WERI-Rb-1 (cell line): ENCODE results near the gene UST.

Experiments
- DNase-seq: peaks from one replicate; pipeline ENCODE4 v3.0.0-alpha.2; 2020
- H3K27ac ChIP-seq: fragments of 250-450 bp; sonication (Bioruptor Pico); 2 replicates; pipeline ENCODE4 v1.5.1; 2020; ENCODE audit warnings: mild to moderate bottlenecking, moderate library complexity
- H3K27me3 ChIP-seq: fragments of 250-450 bp; sonication (Bioruptor Pico); 2 replicates; pipeline ENCODE4 v1.5.1; 2021; ENCODE audit warnings: mild to moderate bottlenecking, low read depth, moderate library complexity; ENCODE audit not compliant: insufficient read depth, severe bottlenecking
- H3K36me3 ChIP-seq: fragments of 250-450 bp; sonication (Bioruptor Pico); 2 replicates; pipeline ENCODE4 v1.5.1; 2020; ENCODE audit warnings: mild to moderate bottlenecking, moderate library complexity
- H3K4me3 ChIP-seq: 2 replicates; pipeline ENCODE4 v1.5.1; 2011; ENCODE audit warnings: low read depth, mild to moderate bottlenecking, control low read depth, low read length
- H3K9me3 ChIP-seq: fragments of 250-450 bp; sonication (Bioruptor Pico); 2 replicates; pipeline ENCODE4 v1.5.1; 2021; ENCODE audit warnings: mild to moderate bottlenecking, moderate library complexity; ENCODE audit not compliant: severe bottlenecking
- CTCF ChIP-seq: IDR thresholded peaks from 2 replicates; pipeline ENCODE4 v1.5.1; 2011; ENCODE audit warnings: low read depth, mild to moderate bottlenecking, control low read depth, inconsistent platforms, low read length

UST gene

GRCh38 chr6:148883270-148883669 lies 136.4 kb downstream of the UST start:
- DNase-seq: no peak
- no peaks in the 10 kb centered on the region for H3K36me3 ChIP-seq
- no peaks in the 10 kb centered on the region for H3K9me3 ChIP-seq
- H3K27ac ChIP-seq: no peak overlapping the region
- no peak overlapping the region for H3K4me3 ChIP-seq
- H3K27me3 ChIP-seq: no peaks in the 10 kb centered on the region
- TF ChIP-seq CTCF: no peak

GRCh38 chr6:148884461-148884860 lies 137.6 kb downstream of the UST start:
- no peak overlapping the region for H3K4me3 ChIP-seq
- H3K27me3 ChIP-seq: no peaks in the 10 kb centered on the region
- no peaks in the 10 kb centered on the region for H3K36me3 ChIP-seq
- H3K27ac ChIP-seq: no peak overlapping the region
- no peaks in the 10 kb centered on the region for H3K9me3 ChIP-seq
- TF ChIP-seq CTCF: no peak
- no peak for DNase-seq

- no peak for TF ChIP-seq CTCF
- Histone ChIP-seq H3K27ac (peak overlapping the region; percentile 24), H3K9me3 (no peaks in the 10 kb centered on the region), H3K36me3 (no peaks in the 10 kb centered on the region), H3K4me3 (no peak overlapping the region), H3K27me3 (no peaks in the 10 kb centered on the region)
- DNase-seq: no peak
These were observed 138.5 kb downstream of the UST start for GRCh38 chr6:148885136-148885865.

GRCh38 chr6:148885925-148886845 lies 139.4 kb downstream of the UST start:
- TF ChIP-seq CTCF: no peak
- no peaks in the 10 kb centered on the region for H3K27me3 ChIP-seq
- DNase-seq: peak; percentile 33
- no peaks in the 10 kb centered on the region for H3K9me3 ChIP-seq
- no peaks in the 10 kb centered on the region for H3K36me3 ChIP-seq
- H3K4me3 ChIP-seq: no peak overlapping the region
- peak overlapping the region; percentile 24; the same call in 1 of the 2 replicates for H3K27ac ChIP-seq

GRCh38 chr6:148887181-148887580 lies 140.4 kb downstream of the UST start:
- no peaks in the 10 kb centered on the region for H3K36me3 ChIP-seq
- no peak for TF ChIP-seq CTCF
- no peaks in the 10 kb centered on the region for H3K27me3 ChIP-seq
- H3K27ac ChIP-seq: no peak overlapping the region
- H3K9me3 ChIP-seq: no peaks in the 10 kb centered on the region
- H3K4me3 ChIP-seq: no peak overlapping the region
- no peak for DNase-seq
